ENCODE data around the gene AP4E1.
"Not testable (repeated sequence)": the region's sequence is repeated elsewhere in the genome, so short reads cannot be mapped to it uniquely, and the experiment has no call there.

AP4E1 gene

GRCh38 chr15:50908209-50909009, at the start of gene AP4E1:
AP4E1 (plus strand) TSS chr15:50908683; CDS start chr15:50908779, 96 bp downstream.
- peak; percentile 64 to 81 for DNase-seq

GRCh38 chr15:50860824-50861223, 47.7 kb upstream of the AP4E1 start:
- DNase-seq: no peak

GRCh38 chr15:50862553-50862952, 45.9 kb upstream of the AP4E1 start:
- no peak for DNase-seq

- no peak for DNase-seq
Observed at GRCh38 chr15:50864873-50865272, 43.6 kb upstream of the AP4E1 start.

- DNase-seq: no peak
Observed at GRCh38 chr15:50865515-50866353, 42.7 kb upstream of the AP4E1 start.

GRCh38 chr15:50871832-50872231, 36.7 kb upstream of the AP4E1 start:
- DNase-seq: no peak

- no peak for DNase-seq
Observed at GRCh38 chr15:50872832-50873426, 35.6 kb upstream of the AP4E1 start.

GRCh38 chr15:50873935-50874361, 34.5 kb upstream of the AP4E1 start:
- DNase-seq: no peak

- DNase-seq: not testable (repeated sequence)
Observed at GRCh38 chr15:50875238-50875637, 33.2 kb upstream of the AP4E1 start.

- DNase-seq: no peak
Observed at GRCh38 chr15:50876260-50876988, 32.1 kb upstream of the AP4E1 start.

- DNase-seq: peak; percentile 6 to 48
Observed at GRCh38 chr15:50876989-50877360, 31.5 kb upstream of the AP4E1 start.

- DNase-seq: no peak
Observed at GRCh38 chr15:50879016-50879617, 29.4 kb upstream of the AP4E1 start.

- no peak for DNase-seq
Observed at GRCh38 chr15:50880206-50880605, 28.3 kb upstream of the AP4E1 start.

- no peak for DNase-seq
Observed at GRCh38 chr15:50880651-50881114, 27.8 kb upstream of the AP4E1 start.

- no peak for DNase-seq
Observed at GRCh38 chr15:50881121-50882048, 27.1 kb upstream of the AP4E1 start.

- no peak for DNase-seq
Observed at GRCh38 chr15:50883903-50884302, 24.6 kb upstream of the AP4E1 start.

- DNase-seq: no peak
Observed at GRCh38 chr15:50884540-50884939, 23.9 kb upstream of the AP4E1 start.

- DNase-seq: no peak
Observed at GRCh38 chr15:50886139-50886467, 22.4 kb upstream of the AP4E1 start.

GRCh38 chr15:50886611-50887345, 21.7 kb upstream of the AP4E1 start:
- no peak for DNase-seq

- no peak for DNase-seq
Observed at GRCh38 chr15:50888054-50888453, 20.4 kb upstream of the AP4E1 start.

- DNase-seq: no peak
Observed at GRCh38 chr15:50889589-50889988, 18.9 kb upstream of the AP4E1 start.

Data from SW 1271 (cell line).